Gastrocnemius medialis (tissue), 4 donors: Measurements from ENCODE around the gene KLK8. TPM values are rescaled to one million over a fixed set of nuclear protein-coding genes. Genes with fewer than 3 reads are reported as not detected.

ENCODE experiments used
- ATAC-seq, 2 donors: fragments of 150-250 bp; one replicate each; pipeline ENCODE4 v1.9.1; 2016
- DNase-seq, 2 donors: peaks; one replicate each; pipeline ENCODE4 v3.0.0-alpha.2; 2019
- H3K27ac ChIP-seq, 4 donors: fragments of 200-600 bp; sonication (generic); 1 replicate in 1 of 4; 2 replicates in 3 of 4; pipeline ENCODE4 v1.5.1; 2016 to 2018; ENCODE audit warnings: mild to moderate bottlenecking in 2 of 4, moderate library complexity in 1 of 4
- H3K27me3 ChIP-seq, 3 donors: fragments of 200-600 bp; sonication (generic) in 2 of 3; 1 replicate in 1 of 3; 2 replicates in 2 of 3; pipeline versions ENCODE4 v1.5.1 to v1.6.0; 2016 to 2019; ENCODE audit warnings: mild to moderate bottlenecking in 1 of 3, moderate library complexity in 1 of 3
- H3K36me3 ChIP-seq, 2 donors: fragments of 200-600 bp; sonication (generic) in 1 of 2; one replicate each; pipeline ENCODE4 v1.5.1; 2017 to 2018
- H3K4me1 ChIP-seq, 2 donors: fragments of 200-600 bp; sonication (generic) in 1 of 2; one replicate each; pipeline ENCODE4 v1.5.1; 2016 to 2017; ENCODE audit warnings: mild to moderate bottlenecking in 2 of 2
- H3K4me3 ChIP-seq, 4 donors: fragments of 200-600 bp; sonication (generic) in 3 of 4; 1 replicate in 1 of 4; 2 replicates in 3 of 4; pipeline ENCODE4 v1.5.1; 2016 to 2019; ENCODE audit warnings: mild to moderate bottlenecking in 2 of 4
- H3K9me3 ChIP-seq, 3 donors: fragments of 200-600 bp; sonication (generic) in 2 of 3; 1 replicate in 1 of 3; 2 replicates in 2 of 3; pipeline ENCODE4 v1.5.1; 2016 to 2019
- POLR2A ChIP-seq, 2 donors: fragments of 450-650 bp; IDR thresholded peaks; one replicate each; pipeline ENCODE4 v1.6.1; 2017; ENCODE audit warnings: antibody characterized with exemption in 2 of 2, mild to moderate bottlenecking in 2 of 2, moderate library complexity in 2 of 2
- in situ Hi-C, 4 donors: fragments of 200-750 bp; cut with MboI; loops; one replicate each; pipeline versions ENCODE4 v1.15.0 to v1.8.0; 2017; ENCODE audit warnings: low sequenced_read_pairs in 4 of 4
- intact Hi-C: fragments of 100-400 bp; cut with DNase I; formaldehyde crosslinking; loops from one replicate; pipeline ENCODE4 v1.15.1; 2023; ENCODE audit warnings: low total_unique reads
- total RNA-seq, 4 donors: library from RNA; depleted of rRNA; stranded (reverse); fragments of >200 nt; gene quantifications; one replicate each; pipeline versions ENCODE4 v1.1.0 to v1.2.3, GENCODE V29; 2016
- TF ChIP-seq, protein P1 (sequence below), 5 experiments: fragments of 450-650 bp in 3 of 5; fragments of 200-600 bp in 2 of 5; sonication (generic) in 2 of 5; IDR thresholded peaks in 4 of 5; conservative IDR thresholded peaks in 1 of 5; 1 replicate in 4 of 5; 2 replicates in 1 of 5; pipeline ENCODE4 v1.5.1; 2016 to 2019; ENCODE audit warnings: antibody characterized with exemption in 5 of 5, mild to moderate bottlenecking in 3 of 5, moderate library complexity in 3 of 5

Gene KLK8
- total RNA-seq, 4 donors from 2014 or later = not detected

DNA sequence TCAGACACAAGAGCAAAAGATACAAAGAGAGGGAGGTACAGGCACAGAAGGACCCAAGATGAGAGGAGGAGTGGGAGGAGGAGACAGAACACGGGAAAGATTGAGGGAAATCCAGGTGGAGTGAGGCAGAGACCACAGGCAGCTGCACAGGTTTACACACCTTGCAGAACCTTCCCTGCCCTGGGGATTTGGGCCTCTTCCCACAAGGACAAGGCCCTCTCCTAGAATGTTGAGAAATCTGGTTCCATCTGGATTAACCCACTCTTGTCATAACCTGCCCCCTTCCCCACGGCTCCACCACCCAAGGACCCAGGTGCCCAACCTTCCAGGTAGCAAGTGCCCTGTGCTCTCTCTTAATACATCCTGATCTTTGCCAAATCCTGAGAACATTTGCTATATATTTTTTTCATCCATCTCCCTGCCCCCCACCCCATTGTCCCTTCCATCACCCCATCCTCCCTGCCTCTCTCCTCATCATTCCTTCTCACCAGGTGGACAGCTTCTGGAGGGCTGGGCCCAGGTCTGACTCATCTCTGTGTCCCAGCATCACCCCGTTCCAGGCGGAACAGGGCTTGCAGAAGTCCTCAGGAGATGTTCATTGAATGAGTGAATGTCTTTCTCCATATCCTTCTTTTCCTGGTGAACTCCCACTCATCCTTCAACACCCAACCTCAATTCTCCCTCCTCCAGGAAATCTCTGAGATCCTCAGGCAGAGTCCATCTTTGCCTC, 8.8 kb upstream of the KLK8 start:
- Histone ChIP-seq H3K36me3 (no peaks in the 10 kb centered on the region), H3K4me1 (no peaks in the 10 kb centered on the region), H3K4me3 (no peak overlapping the region), H3K9me3 (no peaks in the 10 kb centered on the region), H3K27ac (no peak overlapping the region), H3K27me3 (peaks cover 0 to 2% (median under 1%) of the 10 kb centered on the region in 3 donors)
- TF ChIP-seq, protein P1, sequence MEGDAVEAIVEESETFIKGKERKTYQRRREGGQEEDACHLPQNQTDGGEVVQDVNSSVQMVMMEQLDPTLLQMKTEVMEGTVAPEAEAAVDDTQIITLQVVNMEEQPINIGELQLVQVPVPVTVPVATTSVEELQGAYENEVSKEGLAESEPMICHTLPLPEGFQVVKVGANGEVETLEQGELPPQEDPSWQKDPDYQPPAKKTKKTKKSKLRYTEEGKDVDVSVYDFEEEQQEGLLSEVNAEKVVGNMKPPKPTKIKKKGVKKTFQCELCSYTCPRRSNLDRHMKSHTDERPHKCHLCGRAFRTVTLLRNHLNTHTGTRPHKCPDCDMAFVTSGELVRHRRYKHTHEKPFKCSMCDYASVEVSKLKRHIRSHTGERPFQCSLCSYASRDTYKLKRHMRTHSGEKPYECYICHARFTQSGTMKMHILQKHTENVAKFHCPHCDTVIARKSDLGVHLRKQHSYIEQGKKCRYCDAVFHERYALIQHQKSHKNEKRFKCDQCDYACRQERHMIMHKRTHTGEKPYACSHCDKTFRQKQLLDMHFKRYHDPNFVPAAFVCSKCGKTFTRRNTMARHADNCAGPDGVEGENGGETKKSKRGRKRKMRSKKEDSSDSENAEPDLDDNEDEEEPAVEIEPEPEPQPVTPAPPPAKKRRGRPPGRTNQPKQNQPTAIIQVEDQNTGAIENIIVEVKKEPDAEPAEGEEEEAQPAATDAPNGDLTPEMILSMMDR (IDR thresholded peaks at IDR 0.05 in 4 of 5, conservative IDR thresholded peaks at IDR 0.05 in 1 of 5) = no peak
- no peak for TF ChIP-seq POLR2A (IDR thresholded peaks at IDR 0.05)
- in situ Hi-C loops (no loop called here), intact Hi-C loops (no loop called here)
- no peak for ATAC-seq
- DNase-seq = no peak

DNA sequence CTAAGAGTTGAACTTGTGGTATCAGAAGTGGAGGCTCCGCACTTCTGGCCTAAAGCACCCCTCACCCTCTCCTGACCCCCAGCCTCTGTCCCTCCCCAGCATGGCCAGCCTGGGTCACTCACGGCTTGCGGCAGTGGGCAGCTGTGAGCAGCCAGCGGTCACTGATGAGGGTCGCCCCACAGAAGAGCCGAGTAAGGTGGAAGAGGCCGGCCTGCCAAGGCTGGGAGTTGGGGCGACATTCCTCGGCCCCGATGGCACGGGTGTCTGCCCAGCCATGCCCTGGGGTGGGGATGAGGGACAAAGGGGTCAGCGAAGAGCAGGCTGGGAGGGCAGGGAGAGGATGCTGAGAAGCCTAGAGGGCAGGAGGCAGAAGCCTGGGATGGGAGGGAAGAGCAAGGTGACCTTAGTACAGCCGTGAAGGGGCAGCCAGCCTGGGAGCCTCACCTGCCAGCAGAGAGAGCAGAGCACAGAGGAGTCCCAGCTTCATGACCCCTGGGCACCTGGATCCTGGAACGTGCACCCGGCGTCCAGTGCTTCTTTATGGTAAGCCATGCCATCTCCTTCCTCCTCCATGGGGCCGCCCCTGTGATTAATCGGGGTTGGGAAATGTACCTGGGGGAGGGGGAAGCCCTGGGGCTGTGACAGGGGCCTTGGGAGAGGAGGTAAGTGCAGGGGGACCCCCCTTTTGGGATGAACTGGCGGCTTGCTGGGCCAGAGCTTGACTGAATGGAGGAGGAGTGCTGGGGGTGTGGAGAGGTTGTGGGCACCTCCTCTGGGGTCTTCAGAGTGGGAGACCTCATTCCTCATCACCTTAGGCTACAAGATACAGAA, 7.9 kb upstream of the KLK8 start:
- no peak for TF ChIP-seq POLR2A (IDR thresholded peaks at IDR 0.05)
- TF ChIP-seq, protein P1 (IDR thresholded peaks at IDR 0.05 in 4 of 5, conservative IDR thresholded peaks at IDR 0.05 in 1 of 5) = no peak
- Histone ChIP-seq H3K27me3 (no peaks in the 10 kb centered on the region), H3K36me3 (no peaks in the 10 kb centered on the region), H3K4me1 (no peaks in the 10 kb centered on the region), H3K4me3 (no peak overlapping the region), H3K9me3 (no peaks in the 10 kb centered on the region), H3K27ac (no peak overlapping the region)
- ATAC-seq (no peak), DNase-seq (no peak)
- intact Hi-C loops (no loop called here), in situ Hi-C loops (no loop called here)

DNA sequence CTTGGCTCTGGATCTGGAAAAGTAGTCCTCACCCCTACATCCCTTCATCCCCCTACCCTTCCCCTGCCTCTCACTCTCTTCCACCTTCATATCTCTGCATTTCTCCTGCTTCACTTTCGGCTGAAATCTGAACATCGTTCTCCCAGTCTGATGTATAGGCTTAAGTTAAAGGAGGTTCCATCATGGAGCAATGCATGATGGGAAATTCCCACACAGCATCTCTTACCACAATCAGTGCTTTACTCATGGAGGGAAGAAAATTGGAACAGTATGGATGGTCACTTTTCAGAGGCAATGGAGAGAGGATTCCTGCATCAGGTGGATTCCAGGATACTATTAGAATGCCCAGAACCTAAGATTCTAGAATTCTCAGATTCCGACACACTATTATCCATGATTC, 6.1 kb upstream of the KLK8 start:
- in situ Hi-C loops = no loop called here
- no peak for TF ChIP-seq POLR2A (IDR thresholded peaks at IDR 0.05)
- TF ChIP-seq, protein P1 (IDR thresholded peaks at IDR 0.05 in 4 of 5, conservative IDR thresholded peaks at IDR 0.05 in 1 of 5) = no peak
- DNase-seq (no peak), ATAC-seq (no peak)
- Histone ChIP-seq H3K36me3 (no peaks in the 10 kb centered on the region), H3K4me3 (no peak overlapping the region), H3K27ac (no peak overlapping the region), H3K9me3 (no peaks in the 10 kb centered on the region), H3K4me1 (no peaks in the 10 kb centered on the region), H3K27me3 (peaks cover 0 to under 1% (median 0%) of the 10 kb centered on the region in 3 donors)
- intact Hi-C loops = no loop called here

DNA sequence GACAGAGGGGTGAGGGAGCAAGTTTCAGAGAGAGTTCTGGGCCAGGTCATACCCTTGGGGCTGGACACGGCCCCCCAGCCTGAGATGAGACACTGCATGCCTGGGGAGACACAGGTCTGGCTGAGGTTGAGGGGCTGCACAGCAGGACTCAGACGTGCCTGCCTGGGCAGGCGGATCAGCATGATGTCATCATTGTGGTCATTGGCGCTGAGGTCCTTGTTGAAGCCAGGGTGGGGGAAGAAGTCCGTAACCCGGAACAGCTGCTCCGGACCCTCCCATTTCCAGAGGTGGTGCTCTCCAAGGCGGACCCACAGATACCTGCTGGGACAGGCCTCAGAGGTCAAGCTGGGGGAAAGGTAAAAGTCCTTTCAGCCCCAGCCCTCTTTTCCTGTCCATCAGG, 5.0 kb upstream of the KLK8 start:
- intact Hi-C loops (no loop called here), in situ Hi-C loops (no loop called here)
- H3K4me3 ChIP-seq = no peak overlapping the region
- H3K27me3 ChIP-seq = peaks cover 0 to 9% (median 3%) of the 10 kb centered on the region in 3 donors
- H3K36me3 ChIP-seq = no peaks in the 10 kb centered on the region
- no peak for ATAC-seq
- TF ChIP-seq, protein P1 (IDR thresholded peaks at IDR 0.05 in 4 of 5, conservative IDR thresholded peaks at IDR 0.05 in 1 of 5) = no peak
- TF ChIP-seq POLR2A (IDR thresholded peaks at IDR 0.05) = no peak
- H3K4me1 ChIP-seq = no peaks in the 10 kb centered on the region
- no peaks in the 10 kb centered on the region for H3K9me3 ChIP-seq
- H3K27ac ChIP-seq = no peak overlapping the region
- no peak for DNase-seq
